Fibroblast of gingiva (primary cell): Measurements from ENCODE around the gene PHF19.

Experiments
- DNase-seq: peaks from one replicate; pipeline ENCODE4 v3.0.0-alpha.2; 2011; ENCODE audit warnings: low read depth

PHF19 gene

DNA sequence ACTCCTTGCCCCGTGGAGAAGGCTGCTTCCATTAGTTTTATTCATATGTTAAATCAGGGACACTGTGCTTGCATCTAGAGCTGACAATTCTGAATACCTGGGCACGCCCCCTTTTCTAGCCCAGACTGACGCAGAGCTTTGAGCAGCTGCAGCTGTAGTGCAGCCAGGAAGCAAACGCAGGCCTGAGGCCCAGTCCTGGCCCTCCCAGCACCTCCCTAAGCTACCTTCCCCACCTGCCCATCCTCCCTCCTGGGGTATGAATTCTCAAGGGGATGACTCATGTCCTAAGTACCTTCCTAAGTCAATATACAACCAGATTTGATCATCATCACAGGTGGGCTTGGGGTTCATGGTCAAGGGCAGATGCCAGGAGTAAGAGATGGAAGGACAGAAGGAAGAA, 3.5 kb downstream of the PHF19 start:
- DNase-seq = no peak

- DNase-seq = no peak
Measured at GRCh38 chr9:120872791-120873502, 4.0 kb downstream of the PHF19 start.

GRCh38 chr9:120870206-120870605, 6.8 kb downstream of the PHF19 start:
- no peak for DNase-seq

GRCh38 chr9:120869726-120870125, 7.3 kb downstream of the PHF19 start:
- no peak for DNase-seq

GRCh38 chr9:120869360-120869687, 7.7 kb downstream of the PHF19 start:
- DNase-seq = no peak

- DNase-seq = peak; percentile 95
Measured at GRCh38 chr9:120868676-120869359, 8.2 kb downstream of the PHF19 start.

GRCh38 chr9:120868339-120868675, 8.7 kb downstream of the PHF19 start:
- peak; percentile 85 for DNase-seq

DNA sequence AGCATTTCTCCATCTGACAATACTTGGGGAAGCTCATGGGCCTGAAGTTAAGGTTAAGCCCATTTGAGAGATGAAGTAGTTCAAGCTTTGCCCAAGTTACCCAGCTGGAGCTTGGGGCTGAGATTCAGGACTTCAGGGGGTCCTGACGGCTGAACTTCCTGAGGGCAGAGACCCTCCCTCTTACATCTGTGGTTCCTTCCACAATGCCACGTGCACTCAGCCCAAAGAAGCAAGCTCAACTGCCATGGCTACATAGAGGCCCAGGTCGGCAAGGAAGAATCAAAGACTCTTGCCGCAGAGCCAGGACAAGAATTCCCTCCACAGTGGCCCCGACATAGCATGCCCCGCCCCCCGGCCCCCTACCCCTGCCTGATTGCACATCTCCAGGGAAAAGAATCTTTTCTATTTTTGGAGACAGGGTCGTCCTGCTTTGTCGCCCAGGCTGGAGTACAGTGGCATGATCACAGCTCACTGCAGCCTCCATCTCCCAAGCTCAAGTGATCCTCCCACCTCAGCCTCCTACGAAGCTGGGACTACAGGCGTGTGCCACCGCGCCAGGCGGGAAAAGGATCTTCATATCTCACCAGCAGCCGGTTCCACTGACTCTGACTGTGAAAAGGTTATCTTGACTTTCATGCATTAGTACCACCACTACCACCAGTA, 9.2 kb downstream of the PHF19 start:
- no peak for DNase-seq

DNA sequence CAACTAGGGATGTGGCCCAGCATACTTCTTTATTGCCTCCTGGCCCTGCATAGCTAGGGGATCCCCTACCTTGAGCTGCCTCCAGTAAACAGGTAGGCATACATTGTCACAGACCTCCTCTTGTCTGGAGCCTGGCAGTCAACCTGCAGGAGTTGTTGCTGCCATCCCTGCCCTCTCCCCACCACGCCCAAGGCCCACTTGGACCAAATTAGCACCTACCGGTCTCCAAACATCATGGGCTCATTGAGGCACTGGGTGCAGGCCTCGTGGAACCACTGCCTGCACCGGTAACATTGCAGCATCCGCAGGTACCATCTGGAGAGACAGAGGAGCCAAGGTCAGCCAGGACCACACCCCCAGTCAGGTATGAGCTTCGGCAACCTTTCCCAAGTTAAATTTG, 10.3 kb downstream of the PHF19 start:
- DNase-seq = no peak

DNA sequence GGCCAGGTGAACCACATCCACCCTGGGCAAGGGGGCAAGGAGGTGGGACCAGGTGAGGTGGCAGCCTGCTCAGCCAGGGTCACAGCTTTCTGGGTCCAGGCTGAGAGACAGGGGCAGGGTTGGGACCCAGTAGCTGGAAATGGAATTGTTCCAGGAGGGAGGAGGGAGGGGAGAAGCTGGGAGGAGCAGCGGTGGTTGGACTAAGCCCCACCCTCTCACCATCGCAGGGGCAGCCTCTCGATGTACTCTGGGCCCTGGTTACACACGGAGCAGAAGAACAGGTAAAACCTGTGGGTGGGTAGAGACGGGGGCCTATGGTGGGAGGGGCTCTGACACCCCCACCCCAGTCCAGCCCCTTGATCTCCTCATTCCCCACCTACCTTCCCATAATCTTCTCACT, 11.2 kb downstream of the PHF19 start:
- DNase-seq = no peak

DNA sequence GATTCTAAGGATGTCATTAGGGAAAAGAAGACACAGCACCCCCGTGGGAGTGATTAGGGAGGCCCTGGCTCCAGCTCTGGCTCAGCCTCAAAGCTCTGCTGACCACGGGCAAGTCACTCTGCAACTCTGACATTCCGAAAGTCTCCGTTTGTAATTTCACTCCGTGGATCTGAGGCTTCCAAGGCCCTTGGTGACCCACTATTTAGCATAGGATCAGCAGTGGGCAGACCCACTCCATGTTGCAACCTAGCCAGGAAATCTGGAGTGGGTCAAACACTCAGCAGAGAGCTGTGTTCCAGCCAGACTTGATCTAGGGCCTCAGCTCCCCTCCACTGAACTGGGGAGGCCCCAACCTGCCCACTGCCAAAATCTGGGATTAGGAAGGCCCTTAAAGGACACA, 11.8 kb downstream of the PHF19 start:
- no peak for DNase-seq

DNA sequence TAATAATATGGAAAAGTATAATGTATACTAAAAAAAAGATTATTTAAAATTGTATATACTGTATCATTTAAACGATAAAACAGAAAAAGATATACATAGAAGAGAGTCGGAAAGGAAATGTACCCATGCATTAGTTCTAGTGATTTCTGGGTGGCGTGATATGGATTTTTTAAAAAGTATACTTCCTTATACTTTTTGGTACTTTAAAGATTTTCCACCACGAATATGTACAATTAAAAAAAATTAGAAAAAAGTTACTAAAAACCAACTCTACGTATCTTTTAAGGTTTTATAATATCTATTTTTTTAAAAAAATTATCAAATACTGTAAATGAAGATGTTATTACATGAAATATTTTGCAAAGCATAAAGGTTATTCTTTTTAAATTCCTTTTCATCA, 12.3 kb downstream of the PHF19 start:
- DNase-seq = no peak

DNA sequence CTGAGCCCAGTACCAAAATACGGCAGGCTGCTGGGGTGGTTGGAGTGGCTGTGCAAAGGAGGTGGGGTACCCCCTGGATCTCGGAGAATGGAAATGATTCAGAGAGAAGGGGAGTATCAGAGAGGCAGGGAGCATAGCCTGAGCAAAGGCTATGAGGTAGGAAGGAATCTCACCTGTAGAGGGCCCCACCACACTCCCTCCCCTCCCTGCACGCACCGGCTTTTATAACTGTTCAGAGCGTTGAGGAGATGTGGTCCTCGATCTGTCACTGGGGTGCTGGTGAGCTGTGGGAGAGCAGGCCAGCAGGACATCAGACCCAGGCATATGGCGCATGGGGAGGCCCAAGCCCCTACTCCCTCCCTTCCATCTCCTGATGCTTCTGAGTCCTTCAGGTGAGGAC, 13.2 kb downstream of the PHF19 start:
- DNase-seq = no peak

DNA sequence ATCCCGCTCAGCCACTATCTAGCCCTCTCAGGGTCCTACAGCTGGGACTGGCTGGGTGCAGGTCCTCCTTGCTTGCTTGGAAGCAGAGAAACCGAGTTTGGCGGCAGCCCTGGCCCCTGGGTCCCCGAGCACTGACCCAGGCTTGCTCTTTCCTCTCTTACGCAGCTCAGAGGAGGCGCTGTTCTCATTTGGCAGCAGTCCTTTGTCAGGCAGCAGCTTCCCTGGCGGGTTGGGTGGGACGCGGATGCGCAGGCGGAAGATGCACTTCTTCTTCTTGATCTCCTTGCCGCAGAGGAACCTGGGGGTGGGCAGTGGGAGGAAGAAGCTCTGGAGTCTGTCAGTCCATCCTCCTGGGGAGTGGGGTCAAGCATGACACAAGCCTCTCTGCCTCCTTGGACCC, 14.5 kb downstream of the PHF19 start:
- no peak for DNase-seq

DNA sequence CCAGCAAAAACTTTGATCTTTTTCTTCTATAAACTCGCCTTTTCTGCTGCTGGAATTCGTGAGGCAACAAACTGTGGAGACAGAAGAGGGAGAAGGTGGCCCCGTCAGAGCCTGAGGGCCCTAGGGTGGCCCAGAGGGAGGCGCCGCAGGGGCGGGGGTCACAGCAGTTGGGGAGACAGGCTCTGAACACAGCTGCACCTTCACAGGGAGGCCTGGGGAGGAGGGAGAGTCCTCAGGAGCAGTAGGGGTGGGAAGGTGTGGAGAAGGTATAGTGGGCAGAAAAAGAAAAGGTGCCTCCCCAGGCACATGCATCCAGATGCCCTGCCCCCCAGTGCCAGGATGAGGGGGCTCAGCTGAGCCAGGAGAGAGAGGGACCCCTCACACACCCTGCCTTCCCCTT, 15.1 kb downstream of the PHF19 start:
- DNase-seq = no peak

- no peak for DNase-seq
Measured at GRCh38 chr9:120860083-120860482, 16.9 kb downstream of the PHF19 start.

DNA sequence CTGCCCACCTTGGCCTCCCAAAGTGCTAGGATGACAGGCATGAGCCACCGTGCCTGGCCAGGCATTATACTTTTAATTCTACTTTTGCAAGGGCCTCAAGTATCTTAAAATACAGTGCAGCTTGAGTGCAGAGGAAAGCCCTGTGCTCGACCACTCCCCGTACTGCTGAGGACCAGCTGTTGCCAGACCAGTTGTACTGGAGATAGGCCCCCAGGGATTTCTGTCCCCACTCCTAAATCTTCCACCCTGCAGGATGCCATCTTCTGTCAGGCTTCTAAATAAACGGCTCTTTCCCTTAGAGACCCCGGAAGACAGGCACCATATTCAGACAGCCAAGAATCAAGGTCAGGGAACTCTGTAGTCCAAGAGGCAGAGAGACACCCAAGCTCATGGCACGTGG, 17.6 kb downstream of the PHF19 start:
- no peak for DNase-seq

- DNase-seq = no peak
Measured at GRCh38 chr9:120857902-120858301, 19.1 kb downstream of the PHF19 start.

- DNase-seq = no peak
Measured at GRCh38 chr9:120857481-120857880, 19.5 kb downstream of the PHF19 start.

DNA sequence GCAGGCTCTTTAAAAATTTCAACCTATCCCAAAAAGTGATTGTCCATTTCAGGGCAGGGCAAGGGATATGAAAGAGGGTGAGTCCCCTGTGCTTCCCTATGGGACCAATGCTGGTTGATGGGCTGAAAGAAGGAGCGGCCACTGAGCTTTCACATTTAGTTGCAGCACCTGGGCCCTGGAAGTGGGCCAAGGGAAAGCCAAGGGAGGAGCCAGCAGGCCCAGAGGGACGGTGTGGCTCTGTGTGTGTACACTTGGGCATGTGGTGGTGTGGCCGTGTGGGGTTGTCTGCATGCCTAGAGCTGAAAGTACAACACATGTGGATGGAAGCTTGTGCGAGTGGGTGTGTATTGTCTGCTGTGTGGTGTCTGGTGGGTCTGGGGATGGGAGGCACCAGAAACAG, 20.3 kb downstream of the PHF19 start:
- no peak for DNase-seq

- DNase-seq = no peak
Measured at GRCh38 chr9:120855827-120856670, 20.9 kb downstream of the PHF19 start.

DNA sequence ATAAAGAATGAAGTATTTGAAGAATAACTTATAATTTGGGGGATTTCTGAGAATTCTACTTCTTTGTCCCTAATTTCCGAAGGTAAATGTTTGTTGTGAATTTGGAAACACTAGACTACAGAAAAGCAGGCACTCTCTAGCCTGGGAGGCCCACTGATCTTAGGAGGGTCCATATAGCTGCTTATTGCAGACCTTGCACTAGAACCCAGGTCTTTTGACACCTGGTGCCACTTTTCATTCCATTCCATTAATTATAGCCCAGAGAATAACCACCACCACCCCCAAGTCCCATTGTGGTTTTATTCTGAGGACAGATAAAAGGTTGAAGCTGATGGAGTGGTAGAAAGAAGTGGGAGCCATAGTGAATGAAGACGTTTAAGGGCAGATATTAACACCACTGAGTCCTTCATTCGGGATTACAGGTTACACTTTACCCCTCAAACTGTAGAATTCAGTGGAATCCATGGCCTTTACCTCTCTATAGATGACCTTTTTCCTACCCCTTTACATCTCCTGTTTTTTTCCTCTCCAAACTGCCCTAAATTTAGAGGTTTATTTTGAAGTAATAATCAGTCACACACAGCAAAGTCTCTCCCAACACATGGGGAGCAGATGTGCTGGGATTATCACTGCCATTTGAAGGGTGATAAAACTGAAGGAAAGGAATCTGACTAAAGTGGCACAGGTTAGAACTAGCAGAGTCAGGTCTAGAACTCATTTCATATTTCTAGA, 22.2 kb downstream of the PHF19 start:
- no peak for DNase-seq
